HG03521 (cell line): ENCODE data around the gene PCDHGA4.
"Not testable (repeated sequence)": the region's sequence is repeated elsewhere in the genome, so short reads cannot be mapped to it uniquely, and the experiment has no call there.

Experiments
- ATAC-seq: cut with Tn5 transposase; IDR thresholded peaks from one replicate; pipeline ENCODE4 v1.9.1; 2021; ENCODE audit warnings: mild to moderate bottlenecking, moderate library complexity; ENCODE audit not compliant: unreplicated experiment

PCDHGA4 gene

DNA sequence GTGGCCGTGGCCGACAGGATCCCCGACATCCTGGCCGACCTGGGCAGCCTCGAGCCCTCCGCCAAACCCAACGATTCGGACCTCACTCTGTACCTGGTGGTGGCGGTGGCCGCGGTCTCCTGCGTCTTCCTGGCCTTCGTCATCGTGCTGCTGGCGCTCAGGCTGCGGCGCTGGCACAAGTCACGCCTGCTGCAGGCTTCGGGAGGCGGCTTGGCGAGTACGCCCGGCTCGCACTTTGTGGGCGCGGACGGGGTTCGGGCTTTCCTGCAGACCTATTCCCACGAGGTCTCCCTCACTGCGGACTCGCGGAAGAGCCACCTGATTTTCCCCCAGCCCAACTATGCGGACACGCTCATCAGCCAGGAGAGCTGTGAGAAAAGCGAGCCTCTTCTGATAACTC lies 8.8 kb upstream of the PCDHGA4 start:
- not testable (repeated sequence) for ATAC-seq

- ATAC-seq = peak; percentile 88
These were observed 4.8 kb upstream of the PCDHGA4 start, which contains the start of gene PCDHGB1 for GRCh38 chr5:141349917-141350619. TSS of gene PCDHGB1 (plus strand) at chr5:141350099. CDS start at chr5:141350261, 162 bp downstream.

GRCh38 chr5:141351591-141351990 lies 3.2 kb upstream of the PCDHGA4 start:
- no peak for ATAC-seq

GRCh38 chr5:141355641-141356040 lies 820 bp downstream of the PCDHGA4 start:
- ATAC-seq = no peak

- ATAC-seq = no peak
These were observed 1.3 kb downstream of the PCDHGA4 start for GRCh38 chr5:141356133-141356532.

- ATAC-seq = no peak
These were observed 2.1 kb downstream of the PCDHGA4 start for GRCh38 chr5:141356950-141357349.

DNA sequence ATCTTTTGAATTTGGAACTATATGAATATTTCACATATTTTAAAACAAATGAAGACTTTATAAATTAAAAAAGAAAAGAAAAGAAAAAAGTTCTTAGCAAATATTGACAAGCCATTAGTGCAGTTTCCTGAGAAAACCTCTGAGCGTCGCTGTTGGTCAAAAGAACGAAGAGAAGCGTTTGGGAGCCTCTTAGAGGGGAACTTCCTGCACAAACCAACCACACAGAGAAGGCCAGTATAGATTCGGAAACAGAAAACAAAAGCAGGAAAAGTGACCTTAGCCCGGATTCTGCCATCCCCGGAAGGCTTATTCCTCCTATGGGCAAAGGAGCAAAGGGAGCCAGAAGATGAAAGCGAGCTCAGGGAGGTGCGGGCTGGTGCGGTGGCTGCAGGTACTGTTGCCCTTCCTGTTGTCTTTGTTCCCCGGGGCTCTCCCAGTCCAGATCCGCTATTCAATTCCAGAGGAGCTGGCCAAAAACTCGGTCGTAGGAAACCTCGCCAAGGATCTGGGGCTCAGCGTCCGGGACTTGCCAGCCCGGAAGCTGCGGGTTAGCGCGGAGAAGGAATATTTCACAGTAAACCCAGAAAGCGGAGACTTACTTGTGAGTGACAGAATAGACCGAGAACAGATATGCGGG lies 5.1 kb downstream of the PCDHGA4 start, which contains the start of gene PCDHGB2:
PCDHGB2 (plus strand) TSS at position 205 of the 637 bp plus-strand sequence; CDS start at position 347, 142 bp downstream.
- ATAC-seq = no peak

GRCh38 chr5:141360685-141361084 lies 5.9 kb downstream of the PCDHGA4 start:
- no peak for ATAC-seq

DNA sequence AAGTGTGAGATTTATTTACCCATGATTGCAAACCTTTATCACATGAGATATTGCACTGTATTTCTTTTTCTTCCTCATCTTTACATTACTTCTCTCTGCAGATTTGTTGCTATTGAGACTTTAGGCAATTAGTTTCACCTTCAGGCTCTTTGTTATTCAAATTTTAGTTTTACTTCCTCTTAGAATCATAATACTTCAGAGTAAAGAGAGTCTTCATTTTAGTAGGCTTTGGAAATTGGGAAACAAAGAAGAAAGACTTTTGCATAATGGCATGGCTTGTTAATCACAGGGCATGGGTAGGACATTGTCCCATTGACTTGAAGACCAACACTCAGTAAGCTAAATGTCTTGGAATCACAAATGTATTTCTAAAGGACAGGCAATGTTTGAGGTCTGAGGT lies 7.9 kb downstream of the PCDHGA4 start:
- no peak for ATAC-seq

DNA sequence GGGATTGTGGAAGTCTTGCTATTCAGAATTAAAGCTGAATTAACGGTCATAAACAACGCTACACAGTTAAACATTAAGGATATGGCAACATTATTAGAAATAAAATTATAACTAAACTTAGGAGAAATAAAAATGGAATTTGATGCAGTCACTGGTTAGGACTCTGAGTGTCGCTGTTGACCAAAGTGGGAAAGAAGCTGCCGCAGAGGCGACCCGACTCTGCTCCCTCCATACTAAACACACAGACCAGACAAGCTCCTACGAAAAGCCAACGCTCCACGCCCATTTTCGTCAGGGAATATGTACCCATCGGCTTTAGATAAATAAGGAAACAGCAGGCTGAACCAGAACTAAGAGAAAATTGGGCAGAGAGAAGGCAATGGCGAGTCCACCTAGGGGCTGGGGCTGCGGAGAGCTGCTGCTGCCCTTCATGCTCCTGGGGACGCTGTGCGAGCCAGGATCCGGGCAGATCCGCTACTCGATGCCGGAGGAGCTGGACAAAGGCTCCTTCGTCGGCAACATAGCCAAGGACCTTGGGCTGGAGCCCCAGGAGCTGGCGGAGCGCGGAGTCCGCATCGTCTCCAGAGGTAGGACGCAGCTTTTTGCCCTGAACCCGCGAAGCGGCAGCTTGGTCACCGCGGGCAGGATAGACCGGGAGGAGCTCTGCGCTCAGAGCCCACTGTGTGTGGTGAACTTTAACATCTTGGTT lies 9.3 kb downstream of the PCDHGA4 start, which contains the start of gene PCDHGA5:
PCDHGA5 (plus strand) TSS at position 211 of the 709 bp plus-strand sequence; CDS start at position 380, 169 bp downstream.
- ATAC-seq = no peak

- no peak for ATAC-seq
These were observed 11.4 kb downstream of the PCDHGA4 start for GRCh38 chr5:141366016-141366896.

GRCh38 chr5:141369994-141370848 lies 15.4 kb downstream of the PCDHGA4 start, which contains the start of gene PCDHGB3:
TSS of gene PCDHGB3 (plus strand) at chr5:141370242. CDS start at chr5:141370395, 153 bp downstream.
- ATAC-seq = peak; percentile 67

GRCh38 chr5:141371572-141372475 lies 17.0 kb downstream of the PCDHGA4 start:
- ATAC-seq = no peak

- no peak for ATAC-seq
These were observed 19.0 kb downstream of the PCDHGA4 start, which contains the start of gene PCDHGA6 for GRCh38 chr5:141373673-141374317. TSS of gene PCDHGA6 (plus strand) at chr5:141373891. CDS start at chr5:141374084, 193 bp downstream.

- no peak for ATAC-seq
These were observed 19.8 kb downstream of the PCDHGA4 start for GRCh38 chr5:141374627-141375026.

DNA sequence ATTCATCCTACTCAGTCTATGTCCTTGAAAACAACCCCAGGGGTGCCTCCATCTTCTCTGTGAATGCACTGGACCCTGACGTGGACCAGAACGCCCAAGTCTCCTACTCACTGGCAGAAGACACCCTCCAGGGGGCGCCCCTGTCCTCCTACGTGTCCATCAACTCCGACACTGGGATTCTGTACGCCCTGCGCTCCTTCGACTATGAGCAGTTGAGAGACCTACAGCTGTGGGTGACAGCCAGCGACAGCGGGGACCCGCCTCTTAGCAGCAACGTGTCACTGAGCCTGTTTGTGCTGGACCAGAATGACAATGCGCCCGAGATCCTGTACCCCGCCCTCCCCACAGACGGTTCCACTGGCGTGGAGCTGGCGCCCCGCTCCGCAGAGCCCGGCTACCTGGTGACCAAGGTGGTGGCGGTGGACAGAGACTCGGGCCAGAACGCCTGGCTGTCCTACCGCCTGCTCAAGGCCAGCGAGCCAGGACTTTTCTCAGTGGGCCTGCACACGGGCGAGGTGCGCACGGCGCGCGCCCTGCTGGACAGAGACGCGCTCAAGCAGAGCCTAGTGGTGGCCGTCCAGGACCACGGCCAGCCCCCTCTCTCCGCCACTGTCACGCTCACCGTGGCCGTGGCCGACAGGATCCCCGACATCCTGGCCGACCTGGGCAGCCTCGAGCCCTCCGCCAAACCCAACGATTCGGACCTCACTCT lies 20.8 kb downstream of the PCDHGA4 start:
- ATAC-seq = not testable (repeated sequence)
